Measurements from ENCODE around the gene SEMA4D.

- TF ChIP-seq POLR2AphosphoS5 (IDR thresholded peaks at IDR 0.05), result no peak
- no peak for TF ChIP-seq CTCF (IDR thresholded peaks at IDR 0.05; ENCODE audit: poor library complexity, severe bottlenecking)
- TF ChIP-seq EP300 (conservative IDR thresholded peaks at IDR 0.05; ENCODE audit: poor library complexity, severe bottlenecking), result no peak
- TF ChIP-seq RAD21 (conservative IDR thresholded peaks at IDR 0.05), result no peak
- no peak for TF ChIP-seq REST (IDR thresholded peaks at IDR 0.05; ENCODE audit: borderline replicate concordance)
- no peak for TF ChIP-seq TAF1 (IDR thresholded peaks at IDR 0.05; ENCODE audit: low read depth)
- no peak for TF ChIP-seq EZH2 (IDR thresholded peaks at IDR 0.05; ENCODE audit: borderline replicate concordance, insufficient read depth, low read length, poor library complexity, severe bottlenecking)
Measured at GRCh38 chr9:89519366-89519805, 21.5 kb upstream of the SEMA4D start.
